HG03135 (cell line): ENCODE data around the gene ATP2C1.
"Not testable (repeated sequence)": the region's sequence is repeated elsewhere in the genome, so short reads cannot be mapped to it uniquely, and the experiment has no call there.

ENCODE experiments used
- ATAC-seq: cut with Tn5 transposase; IDR thresholded peaks from one replicate; pipeline ENCODE4 v1.9.1; 2021; ENCODE audit warnings: mild to moderate bottlenecking, moderate library complexity; ENCODE audit not compliant: unreplicated experiment

The ATP2C1 gene, protein sequence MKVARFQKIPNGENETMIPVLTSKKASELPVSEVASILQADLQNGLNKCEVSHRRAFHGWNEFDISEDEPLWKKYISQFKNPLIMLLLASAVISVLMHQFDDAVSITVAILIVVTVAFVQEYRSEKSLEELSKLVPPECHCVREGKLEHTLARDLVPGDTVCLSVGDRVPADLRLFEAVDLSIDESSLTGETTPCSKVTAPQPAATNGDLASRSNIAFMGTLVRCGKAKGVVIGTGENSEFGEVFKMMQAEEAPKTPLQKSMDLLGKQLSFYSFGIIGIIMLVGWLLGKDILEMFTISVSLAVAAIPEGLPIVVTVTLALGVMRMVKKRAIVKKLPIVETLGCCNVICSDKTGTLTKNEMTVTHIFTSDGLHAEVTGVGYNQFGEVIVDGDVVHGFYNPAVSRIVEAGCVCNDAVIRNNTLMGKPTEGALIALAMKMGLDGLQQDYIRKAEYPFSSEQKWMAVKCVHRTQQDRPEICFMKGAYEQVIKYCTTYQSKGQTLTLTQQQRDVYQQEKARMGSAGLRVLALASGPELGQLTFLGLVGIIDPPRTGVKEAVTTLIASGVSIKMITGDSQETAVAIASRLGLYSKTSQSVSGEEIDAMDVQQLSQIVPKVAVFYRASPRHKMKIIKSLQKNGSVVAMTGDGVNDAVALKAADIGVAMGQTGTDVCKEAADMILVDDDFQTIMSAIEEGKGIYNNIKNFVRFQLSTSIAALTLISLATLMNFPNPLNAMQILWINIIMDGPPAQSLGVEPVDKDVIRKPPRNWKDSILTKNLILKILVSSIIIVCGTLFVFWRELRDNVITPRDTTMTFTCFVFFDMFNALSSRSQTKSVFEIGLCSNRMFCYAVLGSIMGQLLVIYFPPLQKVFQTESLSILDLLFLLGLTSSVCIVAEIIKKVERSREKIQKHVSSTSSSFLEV

DNA sequence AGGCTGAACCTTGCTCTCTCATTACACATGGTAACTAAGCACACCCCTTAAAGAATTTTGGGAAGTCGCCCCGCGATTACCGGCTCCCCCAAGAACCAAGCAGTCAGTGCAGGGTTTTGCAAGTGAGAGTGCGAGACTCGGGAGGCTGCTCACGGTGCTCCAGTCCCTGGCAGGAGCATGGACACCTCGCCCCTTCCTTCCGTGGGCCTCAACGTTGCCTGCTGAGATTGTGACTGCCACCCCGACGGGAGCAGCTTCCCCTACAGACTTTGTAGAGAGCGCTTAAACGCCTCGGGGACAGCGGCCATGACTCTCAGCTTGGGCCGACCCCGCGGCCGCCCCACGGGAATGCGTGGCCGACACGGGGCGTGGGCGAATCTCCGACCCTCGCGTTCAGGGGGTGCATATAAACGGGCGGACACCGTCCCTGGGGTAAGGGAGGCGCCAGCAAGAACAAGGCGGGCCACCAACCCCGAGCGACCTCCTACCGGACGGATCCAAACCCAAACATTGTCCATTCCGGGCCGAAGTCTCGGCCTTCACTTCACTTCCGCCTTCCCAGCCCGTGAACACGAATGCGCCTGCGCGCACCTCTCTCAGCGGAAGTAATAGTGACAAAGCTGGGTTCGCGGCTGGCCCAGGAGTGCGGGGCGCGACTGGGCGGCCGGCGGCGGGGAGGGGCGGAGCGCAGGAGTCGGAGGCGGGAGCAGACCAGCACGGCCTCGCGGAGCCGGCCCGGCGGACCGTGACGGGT lies at the start of gene ATP2C1:
TSS of gene ATP2C1 (plus strand) at position 709 of the 754 bp plus-strand sequence. CDS start 686 bp downstream, outside the sequence.
- ATAC-seq = peak; percentile 89

DNA sequence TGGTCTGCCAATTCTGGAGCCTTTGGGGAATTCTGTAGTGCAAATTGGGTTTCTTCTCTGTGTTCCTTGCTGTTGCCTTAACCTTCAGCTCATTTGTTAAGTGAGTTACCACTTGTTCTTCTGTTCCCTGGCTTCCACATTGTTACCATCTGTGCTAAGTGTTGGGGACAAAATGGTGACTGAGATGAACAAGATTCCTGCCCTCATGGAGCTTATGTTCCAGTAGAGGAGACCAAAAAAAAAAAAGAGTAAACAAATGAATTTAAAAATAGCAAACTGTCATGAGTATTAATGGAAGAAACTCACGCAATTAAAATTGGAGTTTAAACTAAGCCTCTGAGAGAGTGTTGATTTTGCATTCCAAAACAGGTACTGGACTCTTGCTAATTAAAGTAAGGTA lies 49.4 kb upstream of the ATP2C1 start:
- ATAC-seq = no peak

DNA sequence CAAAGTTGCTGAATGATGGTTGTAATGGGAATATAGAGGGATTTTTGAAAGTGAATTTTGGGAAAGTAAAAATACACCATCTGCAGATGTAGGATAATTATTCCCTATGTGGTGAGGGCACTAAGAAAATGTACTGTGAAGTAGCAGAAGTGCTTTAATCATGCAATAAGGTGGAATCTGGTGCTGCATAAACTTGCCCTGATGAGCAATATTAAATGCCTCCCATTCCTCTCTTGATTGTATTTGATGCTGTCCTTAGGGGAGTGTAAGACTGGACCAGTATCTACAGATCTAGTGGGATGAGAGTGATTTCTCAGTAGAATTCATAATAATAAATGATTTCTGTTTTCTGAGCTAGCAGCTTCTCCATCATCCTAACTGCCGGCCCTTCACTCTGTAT lies 47.7 kb upstream of the ATP2C1 start:
- ATAC-seq = no peak

DNA sequence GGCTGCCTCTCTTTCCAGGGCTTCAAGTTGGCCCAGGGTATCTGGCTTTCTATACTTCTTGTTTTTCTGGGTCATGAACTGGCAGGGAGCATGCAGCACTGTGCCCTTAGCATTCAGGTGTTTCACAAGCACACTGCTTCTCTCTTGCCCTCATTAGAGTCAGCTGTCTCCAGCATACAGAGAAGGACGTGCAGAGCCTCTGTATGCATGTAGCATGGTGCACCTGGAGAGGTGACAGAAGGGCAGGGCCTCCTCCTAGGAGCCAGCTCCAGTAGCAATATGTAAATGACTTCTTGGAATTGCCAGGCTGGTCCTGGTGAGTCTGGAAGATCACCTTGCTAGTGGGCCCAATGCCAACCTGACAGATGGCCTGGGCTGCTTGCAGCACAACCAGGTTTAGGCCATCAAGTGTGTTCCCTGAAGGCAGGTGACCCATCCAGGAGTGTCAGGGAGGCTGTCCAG lies 44.8 kb upstream of the ATP2C1 start:
- ATAC-seq = no peak

DNA sequence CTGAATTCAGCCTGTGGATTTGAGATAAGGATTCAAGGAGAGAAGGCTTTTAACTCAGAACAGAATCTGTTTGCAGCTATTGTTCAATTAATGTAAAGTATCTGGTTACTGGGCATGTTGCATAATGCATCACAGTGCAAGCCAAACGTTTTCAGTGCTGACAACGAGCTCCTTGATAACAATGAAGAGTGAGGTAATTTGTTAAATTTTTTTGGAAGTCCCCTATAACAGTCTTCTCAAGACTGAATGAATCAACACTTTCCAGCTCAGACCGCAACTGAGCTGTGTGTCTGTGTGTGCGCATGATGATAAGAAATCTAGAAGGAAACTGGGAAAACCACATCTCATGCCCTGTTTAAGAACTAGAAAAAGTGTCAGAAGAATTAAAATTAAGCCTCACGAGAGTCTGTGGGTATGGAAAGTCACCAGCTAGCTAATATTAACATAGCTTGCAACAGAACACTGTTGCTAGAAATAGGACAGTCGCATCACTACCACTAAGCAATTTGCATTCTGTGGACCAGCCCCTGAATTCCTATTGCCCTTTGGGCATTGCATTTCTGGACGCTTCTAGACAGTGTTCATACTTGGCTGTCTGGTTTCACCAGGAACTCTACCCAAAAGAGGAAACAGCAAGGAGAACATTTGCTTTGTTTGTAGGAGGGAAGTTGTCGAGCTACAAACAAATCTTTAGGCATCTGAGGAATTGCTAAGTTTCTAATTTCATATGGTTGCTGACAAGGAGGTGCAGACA lies 43.7 kb upstream of the ATP2C1 start:
- ATAC-seq = peak; percentile 73

DNA sequence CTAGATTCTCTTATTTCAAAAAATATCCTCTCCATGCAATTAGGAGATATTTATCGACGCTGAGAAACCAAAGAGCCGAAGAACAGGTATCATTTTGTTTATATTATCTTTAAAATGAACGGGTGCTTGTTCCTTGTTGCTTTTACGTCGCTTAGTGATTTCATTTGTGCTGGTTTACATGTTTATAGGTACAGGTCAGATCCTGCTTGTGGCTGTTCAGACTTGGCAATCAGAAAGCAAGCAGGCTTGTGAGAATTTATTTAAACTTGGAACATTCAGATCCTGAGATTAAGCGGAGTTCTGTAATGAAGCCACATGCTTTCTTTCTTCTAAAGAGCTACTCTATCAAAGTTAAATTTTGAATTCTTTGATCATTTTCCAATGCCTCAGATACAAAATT lies 43.0 kb upstream of the ATP2C1 start:
- no peak for ATAC-seq

DNA sequence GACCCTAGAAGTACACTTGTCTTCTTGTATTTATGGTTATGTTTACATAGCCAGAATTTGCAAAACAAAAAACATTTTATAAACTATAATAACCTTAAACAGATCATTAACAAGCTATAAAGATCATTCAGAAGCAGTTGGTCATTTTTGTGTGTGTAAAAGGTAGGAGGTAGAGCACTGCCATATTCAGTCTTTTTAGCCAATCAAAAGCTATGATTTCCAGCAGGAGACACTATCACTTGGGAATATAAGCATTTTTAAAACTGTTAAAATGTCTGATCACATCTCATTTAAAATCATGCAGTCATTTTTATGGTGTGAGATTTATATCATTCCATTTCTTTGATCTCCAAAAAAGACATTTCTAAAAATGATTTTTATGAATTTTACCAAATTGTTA lies 42.6 kb upstream of the ATP2C1 start:
- ATAC-seq = no peak

DNA sequence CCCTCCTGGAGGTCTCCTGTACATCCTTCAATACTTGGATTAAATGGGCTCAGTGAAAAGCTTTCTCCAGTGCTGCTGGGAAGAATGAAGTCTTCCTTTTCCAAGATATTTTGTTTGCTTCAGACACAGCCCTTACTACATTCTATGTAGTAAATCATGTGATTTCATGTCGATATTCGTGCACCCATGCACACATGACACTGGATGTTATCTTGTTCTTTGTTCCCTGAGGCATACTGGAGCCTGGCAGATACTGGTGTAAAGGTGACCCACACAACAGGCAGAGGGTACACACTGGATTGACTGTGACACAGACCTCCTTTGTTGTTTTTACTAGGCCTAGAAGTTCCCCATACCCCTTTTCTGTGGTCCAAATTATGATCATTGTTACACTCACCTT lies 40.3 kb upstream of the ATP2C1 start:
- no peak for ATAC-seq

DNA sequence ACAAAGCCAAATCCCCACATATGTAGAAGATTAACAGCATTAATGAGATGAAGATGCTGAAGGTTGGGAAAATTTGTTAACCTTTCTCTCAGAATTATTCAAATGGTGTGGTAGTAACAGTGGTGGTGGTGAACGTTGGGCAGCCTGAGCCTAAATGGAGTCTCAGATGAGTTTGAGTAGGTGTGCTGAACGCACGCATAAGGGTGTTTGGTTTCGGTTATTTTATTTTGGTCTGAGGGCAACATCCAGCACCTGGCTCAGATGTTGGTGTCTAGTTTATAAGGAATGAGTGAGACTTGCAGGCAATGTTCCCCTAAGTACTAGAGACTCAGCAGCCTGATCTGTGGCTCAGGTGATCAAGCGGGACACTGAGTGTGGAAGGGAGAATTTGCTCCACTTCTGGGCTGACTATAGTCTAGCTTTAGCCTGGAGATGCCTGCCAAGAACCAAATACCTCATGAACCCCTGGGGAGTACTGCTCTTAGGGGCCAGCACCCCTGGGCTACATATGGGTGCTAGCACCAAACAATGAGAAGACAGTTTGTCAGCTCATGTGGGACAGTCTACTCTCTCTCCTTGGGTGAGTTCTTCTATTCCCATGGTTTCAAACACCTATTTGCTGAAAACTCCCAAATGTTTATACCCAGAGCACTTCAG lies 39.5 kb upstream of the ATP2C1 start:
- peak; percentile 36 for ATAC-seq

DNA sequence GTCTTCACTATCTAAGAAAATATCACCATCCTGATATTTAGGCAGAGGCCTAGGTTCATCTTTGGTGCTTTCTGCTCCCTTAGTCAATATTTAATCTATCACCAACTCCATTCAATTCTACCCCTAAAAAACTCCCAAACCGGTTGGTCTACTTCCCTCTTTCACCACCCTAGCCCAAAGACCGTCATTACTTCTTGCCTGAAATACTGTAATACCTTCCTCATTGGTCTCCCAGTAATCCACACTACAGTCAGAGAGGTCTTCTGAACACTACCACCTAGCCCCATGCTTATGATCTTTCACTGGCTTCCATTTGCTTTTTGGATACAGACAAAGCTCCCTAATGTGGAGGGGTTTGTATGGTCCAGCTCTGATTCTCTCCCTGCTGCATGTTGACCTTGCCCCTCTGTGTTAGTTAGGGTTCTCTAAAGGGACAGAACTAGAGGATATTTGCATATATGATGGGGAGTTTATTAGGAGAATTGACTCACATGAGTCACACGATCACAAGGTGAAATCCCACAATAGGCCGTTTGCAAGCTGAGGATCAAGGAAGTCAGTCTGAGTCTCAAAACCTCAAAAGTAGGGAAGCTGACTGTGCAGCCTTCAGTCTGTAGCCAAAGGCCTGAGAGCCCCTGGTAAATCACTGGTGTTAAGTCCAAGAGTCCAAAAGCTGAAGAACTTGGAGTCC lies 36.4 kb upstream of the ATP2C1 start:
- no peak for ATAC-seq

DNA sequence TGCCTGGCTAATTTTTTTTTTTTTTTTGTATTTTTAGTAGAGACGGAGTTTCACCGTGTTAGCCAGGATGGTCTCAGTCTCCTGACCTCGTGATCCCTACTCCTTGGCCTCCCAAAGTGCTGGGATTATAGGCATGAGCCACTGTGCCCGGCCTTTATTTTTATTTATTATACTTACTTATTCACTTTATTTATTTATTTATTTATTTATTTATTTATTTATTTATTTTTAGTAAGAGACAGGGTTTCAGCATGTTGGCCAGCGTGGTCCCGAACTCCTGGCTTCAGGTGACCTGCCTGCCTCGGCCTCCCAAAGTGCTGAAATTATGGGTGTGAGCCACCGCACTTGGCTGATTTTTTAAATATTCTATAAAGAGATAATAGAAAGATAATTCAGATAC lies 31.8 kb upstream of the ATP2C1 start:
- not testable (repeated sequence) for ATAC-seq

DNA sequence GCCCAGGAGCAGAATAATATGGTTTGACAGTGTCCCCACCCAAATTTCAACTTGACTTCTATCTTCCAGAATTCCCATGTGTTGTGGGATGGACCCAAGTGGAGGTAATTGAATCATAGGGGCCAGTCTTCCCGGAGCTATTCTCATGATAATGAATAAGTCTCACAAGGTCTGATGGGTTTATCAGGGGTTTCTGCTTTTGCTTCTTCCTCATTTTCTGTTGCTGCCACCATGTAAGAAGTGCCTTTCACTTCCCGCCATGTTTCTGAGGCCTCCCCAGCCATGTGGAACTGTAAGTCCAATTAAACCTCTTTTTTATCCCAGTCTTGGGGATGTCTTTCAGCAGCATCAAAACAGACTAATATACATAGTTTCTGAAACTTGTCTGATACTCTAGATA lies 28.4 kb upstream of the ATP2C1 start:
- ATAC-seq = no peak

DNA sequence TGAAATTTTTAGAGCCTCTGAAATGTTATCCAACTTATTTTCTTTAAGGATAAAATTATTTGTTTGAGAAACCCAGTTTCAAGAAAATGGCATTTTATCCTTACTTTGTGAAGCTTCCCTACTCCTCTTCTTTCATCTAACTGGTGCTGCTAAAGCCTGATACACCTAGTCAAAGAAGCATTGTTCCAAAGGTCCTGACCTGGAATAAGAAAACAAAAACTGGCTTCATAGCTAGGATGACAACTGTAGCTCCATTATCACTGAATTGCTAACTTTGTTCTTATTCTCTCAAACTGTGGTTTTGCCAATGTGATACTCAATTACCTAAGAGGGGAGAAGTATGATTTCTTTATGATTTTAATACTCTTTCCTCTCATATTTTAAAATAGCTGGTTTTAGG lies 27.6 kb upstream of the ATP2C1 start:
- ATAC-seq = no peak

DNA sequence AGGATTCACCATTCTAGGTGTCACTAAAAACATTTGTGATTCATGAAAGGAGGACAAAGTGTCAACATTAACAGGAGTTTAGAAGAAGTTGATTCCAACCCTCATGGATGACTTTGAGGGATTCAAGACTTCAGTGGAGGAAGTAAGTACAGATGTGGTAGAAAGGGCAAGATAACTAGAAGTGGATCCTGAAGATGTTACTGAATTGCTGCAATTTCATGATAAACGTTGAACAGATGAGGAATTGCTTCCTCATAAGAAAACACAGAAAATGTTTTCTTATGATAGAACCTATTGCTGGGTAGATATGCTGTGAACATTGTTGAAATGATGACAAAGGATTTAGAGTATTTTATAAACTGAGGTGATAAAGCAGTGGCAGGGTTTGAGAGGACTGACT lies 23.5 kb upstream of the ATP2C1 start:
- no peak for ATAC-seq

DNA sequence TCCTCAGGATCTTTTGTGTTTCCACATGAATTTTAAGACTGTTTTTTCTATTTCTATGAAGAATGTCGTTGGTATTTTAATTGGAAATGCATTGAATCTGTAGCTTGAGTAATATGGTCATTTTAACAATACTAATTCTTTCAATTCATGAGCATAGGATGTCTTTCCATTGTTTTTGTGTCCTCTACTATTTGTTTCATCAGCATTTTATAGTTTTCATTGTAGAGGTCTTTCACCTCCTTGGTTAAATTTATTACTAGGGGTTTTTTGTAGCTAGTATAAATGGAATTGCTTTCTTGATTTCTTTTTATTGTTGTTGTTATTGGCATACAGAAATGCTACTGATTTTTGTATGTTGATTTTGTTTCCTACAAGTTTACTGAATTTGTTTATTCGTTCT lies 17.3 kb upstream of the ATP2C1 start:
- no peak for ATAC-seq

DNA sequence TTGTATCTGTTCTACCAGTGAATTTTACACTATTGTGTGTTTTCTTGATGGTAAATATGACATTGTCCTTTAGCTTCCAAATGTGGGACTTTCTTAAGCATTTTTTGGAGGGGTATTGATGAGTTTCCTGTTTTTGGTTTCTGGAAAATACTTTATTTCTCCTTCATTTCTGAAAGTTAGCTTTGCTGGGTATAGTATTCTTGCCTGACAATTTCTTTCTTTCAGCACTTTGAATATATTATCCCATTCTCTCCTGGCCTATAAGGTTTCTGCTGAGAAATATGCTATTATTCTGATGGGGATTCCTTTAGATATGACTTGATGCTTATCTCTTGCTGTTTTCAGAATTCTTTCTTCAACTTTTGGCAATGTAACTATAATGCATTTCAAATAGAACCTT lies 15.4 kb upstream of the ATP2C1 start:
- ATAC-seq = no peak

DNA sequence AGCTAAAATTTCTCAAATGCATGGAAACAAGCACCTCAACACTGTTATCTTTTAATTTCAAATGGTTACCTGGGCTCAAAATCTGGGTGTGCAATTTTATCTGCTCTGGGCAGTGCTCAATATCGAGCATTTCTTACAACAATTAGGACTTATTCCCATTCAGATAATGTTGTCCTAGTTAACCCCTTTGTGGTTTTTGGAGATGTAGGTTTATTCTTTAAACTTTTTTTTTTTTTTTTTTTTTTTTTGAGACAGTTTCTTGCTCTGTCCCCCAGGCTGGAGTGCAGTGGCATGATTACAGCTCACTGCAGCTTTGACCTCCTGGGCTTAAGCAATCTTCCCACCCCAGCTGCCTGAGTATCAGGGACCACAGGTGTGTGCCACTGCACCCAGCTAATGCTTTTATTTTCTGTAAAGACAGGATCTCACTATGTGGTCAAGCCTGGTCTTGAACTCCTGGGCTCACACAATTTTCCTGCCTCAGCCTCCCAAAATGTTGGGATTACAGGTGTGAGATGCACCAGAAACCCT lies 4.4 kb upstream of the ATP2C1 start:
- no peak for ATAC-seq

DNA sequence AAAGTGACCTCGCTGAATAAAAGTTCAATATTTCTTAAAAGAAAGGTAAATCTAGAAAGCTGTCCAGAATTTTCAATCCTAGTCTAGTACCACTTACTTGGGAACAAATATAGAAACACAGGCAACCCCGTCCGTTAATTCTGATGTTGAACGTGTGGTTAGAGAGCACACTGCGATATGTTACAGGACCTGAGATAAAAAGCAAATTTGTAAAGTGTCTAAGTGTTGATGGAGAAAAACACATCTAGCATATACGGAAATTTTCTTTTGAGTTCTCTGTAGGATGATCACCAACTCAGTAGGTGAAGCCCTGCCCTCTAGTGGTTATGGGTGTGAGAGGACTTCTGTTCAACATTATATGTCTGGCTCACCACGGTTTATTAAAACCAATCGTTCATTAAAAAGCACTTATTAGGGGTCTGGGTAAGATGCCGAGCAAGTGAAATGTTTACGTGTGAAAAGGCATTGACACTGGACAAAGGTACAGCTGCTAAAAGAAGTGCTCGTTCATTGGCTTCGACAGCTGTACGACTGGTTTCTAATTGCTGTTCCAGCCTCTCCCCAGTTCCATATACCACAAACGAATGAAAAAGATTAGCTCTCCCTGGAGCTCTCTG lies 1.0 kb upstream of the ATP2C1 start:
- peak; percentile 47 for ATAC-seq
